Thyroid gland (tissue), 4 donors: Measurements from ENCODE around the gene RIC1. TPM values are rescaled to one million over a fixed set of nuclear protein-coding genes. Genes with fewer than 3 reads are reported as not detected.
"Not testable (repeated sequence)": the region's sequence is repeated elsewhere in the genome, so short reads cannot be mapped to it uniquely, and the experiment has no call there.

Source experiments
- DNase-seq, 2 donors: peaks; one replicate each; pipeline ENCODE4 v3.0.0-alpha.2; 2019
- H3K27ac ChIP-seq, 3 donors: fragments of 200-600 bp; sonication (generic); 1 replicate in 2 of 3; 2 replicates in 1 of 3; pipeline ENCODE4 v1.5.1; 2016 to 2019; ENCODE audit warnings: mild to moderate bottlenecking in 1 of 3, moderate library complexity in 1 of 3
- H3K27me3 ChIP-seq: fragments of 200-600 bp; sonication (generic); one replicate; pipeline ENCODE4 v1.5.1; 2019
- H3K36me3 ChIP-seq, 2 donors: fragments of 200-600 bp; sonication (generic); one replicate each; pipeline ENCODE4 v1.5.1; 2016 to 2019
- H3K4me1 ChIP-seq, 2 donors: fragments of 200-600 bp; sonication (generic); one replicate each; pipeline ENCODE4 v1.5.1; 2017 to 2019
- H3K4me3 ChIP-seq, 3 donors: fragments of 200-600 bp; sonication (generic); replicated peaks in 1 of 3; 1 replicate in 2 of 3; 2 replicates in 1 of 3; pipeline ENCODE4 v1.5.1; 2016; ENCODE audit warnings: mild to moderate bottlenecking in 1 of 3
- H3K9me3 ChIP-seq: fragments of 200-600 bp; sonication (generic); one replicate; pipeline ENCODE4 v1.5.1; 2017
- POLR2A ChIP-seq, 2 donors: fragments of 450-650 bp; IDR thresholded peaks; one replicate each; pipeline ENCODE4 v1.6.1; 2017; ENCODE audit warnings: antibody characterized with exemption in 2 of 2, mild to moderate bottlenecking in 2 of 2, moderate library complexity in 1 of 2
- WGBS, 2 donors: methylation state at CpG; one replicate each; pipeline ENCODE4 v1.1.5; 2017; 5-methylcytosine and 5-hydroxymethylcytosine counted together
- intact Hi-C: fragments of 100-400 bp; cut with DNase I; formaldehyde crosslinking; loops from one replicate; pipeline ENCODE4 v1.15.1; 2023
- total RNA-seq, 4 donors: library from RNA; depleted of rRNA; stranded (reverse); fragments of >200 nt; gene quantifications; one replicate each; pipeline ENCODE4 v1.2.3, GENCODE V29; 2016
- TF ChIP-seq, protein P1 (sequence below), 6 experiments: fragments of 200-600 bp in 3 of 6; fragments of 450-650 bp in 3 of 6; sonication (generic) in 3 of 6; IDR thresholded peaks; one replicate each; pipeline ENCODE4 v1.5.1; 2016 to 2019; ENCODE audit warnings: antibody characterized with exemption in 6 of 6, mild to moderate bottlenecking in 2 of 6, inconsistent platforms in 1 of 6, moderate library complexity in 1 of 6

Gene RIC1
- total RNA-seq, 4 donors from 2014 or later: 42.7 to 56.1 (median 44.9) TPM

DNA sequence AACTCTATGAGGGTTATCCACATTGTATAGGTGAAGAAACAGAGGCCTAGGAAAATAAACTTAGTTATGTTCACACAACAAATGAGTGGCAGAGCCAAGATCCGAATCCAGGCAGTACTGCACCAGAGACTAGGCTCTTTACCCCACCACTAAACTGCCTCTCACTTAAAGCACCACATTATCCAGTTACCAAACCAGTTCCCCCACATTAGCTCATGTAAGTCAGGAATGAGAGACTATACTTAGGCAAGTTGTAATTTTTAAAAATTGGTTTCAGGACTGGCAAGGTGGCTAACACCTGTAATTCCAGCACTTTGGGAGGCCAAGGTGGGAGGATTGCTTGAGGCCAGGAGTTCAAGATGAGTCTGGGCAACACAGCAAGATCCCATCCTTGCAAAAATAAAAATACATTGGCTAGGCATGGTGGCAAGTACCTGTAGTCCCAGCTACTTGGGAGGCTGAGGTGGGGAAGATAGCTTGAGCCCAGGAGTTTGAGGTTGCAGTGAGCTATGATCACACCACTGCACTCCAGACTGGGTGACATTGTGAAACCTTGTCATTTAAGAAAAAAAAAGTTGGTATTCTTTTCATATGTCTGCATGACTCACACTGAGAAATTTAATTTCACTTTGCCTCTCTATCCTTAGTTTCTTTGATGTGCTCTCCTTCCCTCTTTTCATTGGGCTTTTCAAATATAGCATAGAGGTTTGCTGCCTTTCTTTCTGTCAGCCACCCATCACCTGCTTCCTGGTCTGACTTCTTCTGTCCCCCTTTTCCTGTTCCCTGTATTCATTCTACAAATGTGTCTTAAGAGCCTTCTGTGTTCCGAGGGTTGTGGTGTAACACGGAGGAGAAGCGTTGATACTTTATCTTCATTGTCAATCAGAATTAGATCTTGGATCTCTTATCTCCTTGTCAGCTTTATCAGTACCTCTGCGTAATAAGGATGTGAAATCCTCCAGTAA lies 139.3 kb downstream of the RIC1 start:
- Histone ChIP-seq H3K4me3 (no peak overlapping the region), H3K36me3 (peaks cover 27 to 40% of the 10 kb centered on the region in 2 donors), H3K27ac (no peak overlapping the region), H3K9me3 (no peaks in the 10 kb centered on the region), H3K4me1 (no peaks in the 10 kb centered on the region), H3K27me3 (no peaks in the 10 kb centered on the region)
- WGBS, 2 donors: 91 to 93% methylated on average over 5 of the region's 5 CpGs
- intact Hi-C loops: no loop called here
- no peak for DNase-seq
- TF ChIP-seq, protein P1, sequence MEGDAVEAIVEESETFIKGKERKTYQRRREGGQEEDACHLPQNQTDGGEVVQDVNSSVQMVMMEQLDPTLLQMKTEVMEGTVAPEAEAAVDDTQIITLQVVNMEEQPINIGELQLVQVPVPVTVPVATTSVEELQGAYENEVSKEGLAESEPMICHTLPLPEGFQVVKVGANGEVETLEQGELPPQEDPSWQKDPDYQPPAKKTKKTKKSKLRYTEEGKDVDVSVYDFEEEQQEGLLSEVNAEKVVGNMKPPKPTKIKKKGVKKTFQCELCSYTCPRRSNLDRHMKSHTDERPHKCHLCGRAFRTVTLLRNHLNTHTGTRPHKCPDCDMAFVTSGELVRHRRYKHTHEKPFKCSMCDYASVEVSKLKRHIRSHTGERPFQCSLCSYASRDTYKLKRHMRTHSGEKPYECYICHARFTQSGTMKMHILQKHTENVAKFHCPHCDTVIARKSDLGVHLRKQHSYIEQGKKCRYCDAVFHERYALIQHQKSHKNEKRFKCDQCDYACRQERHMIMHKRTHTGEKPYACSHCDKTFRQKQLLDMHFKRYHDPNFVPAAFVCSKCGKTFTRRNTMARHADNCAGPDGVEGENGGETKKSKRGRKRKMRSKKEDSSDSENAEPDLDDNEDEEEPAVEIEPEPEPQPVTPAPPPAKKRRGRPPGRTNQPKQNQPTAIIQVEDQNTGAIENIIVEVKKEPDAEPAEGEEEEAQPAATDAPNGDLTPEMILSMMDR (IDR thresholded peaks at IDR 0.05): no peak
- TF ChIP-seq POLR2A (IDR thresholded peaks at IDR 0.05): no peak

DNA sequence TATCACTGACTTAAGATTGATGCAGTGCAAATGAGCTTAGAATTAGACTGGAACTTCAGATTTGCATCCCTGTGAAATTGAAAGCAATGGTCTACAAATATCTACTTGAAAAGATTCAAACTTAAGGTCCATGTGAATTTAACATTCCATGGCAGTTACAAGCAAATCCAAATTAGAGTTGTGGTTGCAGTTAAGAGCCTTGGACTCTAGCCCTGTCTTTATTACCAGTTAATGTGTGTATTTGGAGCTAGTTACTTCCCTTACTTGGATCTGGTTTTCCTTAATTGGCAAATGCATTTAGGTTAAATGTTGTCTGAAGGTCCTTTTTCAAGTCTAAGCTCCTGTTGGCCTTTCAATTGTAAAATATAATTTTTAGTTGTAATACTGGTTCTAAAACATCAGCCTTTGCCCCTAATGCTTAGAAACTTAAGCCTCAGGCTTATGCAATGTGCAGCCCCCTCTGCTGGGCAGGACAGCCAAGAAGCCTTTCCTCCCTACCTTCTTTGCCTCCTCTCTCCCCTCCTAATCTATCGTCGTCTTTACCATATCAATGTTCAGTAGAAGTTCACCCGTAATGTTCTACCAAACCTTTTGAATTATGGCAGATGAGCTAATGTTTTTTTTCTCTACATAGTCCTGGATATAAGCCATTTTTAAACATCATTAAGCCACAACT lies 144.6 kb downstream of the RIC1 start:
- Histone ChIP-seq H3K27me3 (no peaks in the 10 kb centered on the region), H3K4me1 (no peaks in the 10 kb centered on the region), H3K4me3 (no peak overlapping the region), H3K36me3 (peaks cover 30 to 44% of the 10 kb centered on the region in 2 donors), H3K27ac (no peak overlapping the region), H3K9me3 (no peaks in the 10 kb centered on the region)
- 88% methylated on average over 3 of the region's 3 CpGs for WGBS, 2 donors
- DNase-seq: no peak
- no peak for TF ChIP-seq POLR2A (IDR thresholded peaks at IDR 0.05)
- TF ChIP-seq, protein P1 (IDR thresholded peaks at IDR 0.05): no peak
- intact Hi-C loops: no loop called here

DNA sequence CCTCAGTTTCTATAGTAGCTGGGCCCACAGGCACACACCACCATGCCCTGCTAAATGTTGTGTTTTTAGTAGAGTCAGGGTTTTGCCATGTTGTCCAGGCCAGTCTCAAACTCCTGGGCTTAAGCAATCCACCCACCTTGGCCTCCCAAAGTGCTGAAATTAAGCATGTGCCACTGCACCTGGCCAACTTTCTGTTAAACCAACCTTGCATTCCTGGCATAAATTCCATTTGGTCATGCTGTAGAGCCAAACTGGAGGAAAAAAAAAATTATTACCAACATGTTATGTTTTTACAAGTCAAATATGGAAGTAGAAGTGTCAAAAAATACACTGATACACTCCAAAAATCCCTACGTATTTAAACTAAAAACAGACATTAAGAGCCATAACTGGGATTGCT lies 149.9 kb downstream of the RIC1 start:
- Histone ChIP-seq H3K9me3 (no peaks in the 10 kb centered on the region), H3K27ac (no peak overlapping the region), H3K36me3 (peaks cover 34 to 52% of the 10 kb centered on the region in 2 donors), H3K4me3 (no peak overlapping the region), H3K4me1 (no peaks in the 10 kb centered on the region), H3K27me3 (no peaks in the 10 kb centered on the region)
- intact Hi-C loops: no loop called here
- no peak for DNase-seq
- WGBS, 2 donors: 91 to 97% methylated on average over 1 of the region's 1 CpG
- TF ChIP-seq, protein P1 (IDR thresholded peaks at IDR 0.05): no peak
- TF ChIP-seq POLR2A (IDR thresholded peaks at IDR 0.05): no peak

DNA sequence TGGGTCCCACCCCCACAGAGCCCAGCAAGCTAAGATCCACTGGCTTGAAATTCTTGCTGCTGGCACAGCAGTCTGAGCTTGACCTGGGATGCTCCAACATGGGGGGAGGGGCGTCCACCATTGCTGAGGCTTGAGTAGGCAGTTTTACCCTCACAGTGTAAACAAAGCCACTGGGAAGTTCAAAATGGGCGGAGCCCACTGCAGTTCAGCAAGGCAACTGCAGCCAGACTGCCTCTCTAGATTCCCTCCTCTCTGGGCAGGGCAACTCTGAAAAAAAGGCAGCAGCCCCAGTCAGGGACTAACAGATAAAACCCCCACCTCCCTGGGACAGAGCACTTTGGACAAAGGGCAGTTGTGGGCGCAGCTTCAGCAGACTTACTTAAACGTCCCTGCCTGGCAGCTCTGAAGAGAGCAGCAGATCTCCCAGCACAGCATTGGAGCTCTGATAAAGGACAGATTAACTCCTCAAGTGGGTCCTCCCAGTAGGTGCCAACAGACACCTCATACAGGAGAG lies 150.9 kb downstream of the RIC1 start:
- H3K4me1 ChIP-seq, H3K4me3 ChIP-seq, intact Hi-C loops, DNase-seq, H3K27ac ChIP-seq, H3K27me3 ChIP-seq, H3K9me3 ChIP-seq: not testable (repeated sequence)
- 97 to 100% methylated on average over 3 to 4 of the region's 4 CpGs for WGBS, 2 donors
- peaks cover 28 to 45% of the 10 kb centered on the region in 2 donors for H3K36me3 ChIP-seq

DNA sequence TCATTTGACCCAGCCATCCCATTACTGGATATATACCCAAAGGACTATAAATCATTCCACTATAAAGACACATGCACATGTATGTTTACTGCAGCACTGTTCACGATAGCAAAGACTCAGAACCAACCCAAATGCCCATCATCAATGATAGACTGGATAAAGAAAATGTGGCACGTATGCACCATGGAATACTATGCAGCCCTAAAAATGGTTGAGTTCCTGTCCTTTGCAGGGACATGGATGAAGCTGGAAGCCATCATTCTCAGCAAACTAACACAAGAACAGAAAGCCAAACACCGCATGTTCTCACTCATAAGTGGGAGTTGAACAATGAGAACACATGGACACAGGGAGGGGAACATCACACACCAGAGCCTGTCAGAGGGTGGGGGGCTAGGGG lies 154.5 kb downstream of the RIC1 start:
- peaks cover 33 to 45% of the 10 kb centered on the region in 2 donors for H3K36me3 ChIP-seq
- intact Hi-C loops, H3K27me3 ChIP-seq, H3K4me1 ChIP-seq, H3K27ac ChIP-seq, H3K4me3 ChIP-seq, H3K9me3 ChIP-seq, DNase-seq: not testable (repeated sequence)
- 94 to 96% methylated on average over 3 of the region's 3 CpGs for WGBS, 2 donors
